ENCODE results near the gene BIK.

The BIK gene

DNA sequence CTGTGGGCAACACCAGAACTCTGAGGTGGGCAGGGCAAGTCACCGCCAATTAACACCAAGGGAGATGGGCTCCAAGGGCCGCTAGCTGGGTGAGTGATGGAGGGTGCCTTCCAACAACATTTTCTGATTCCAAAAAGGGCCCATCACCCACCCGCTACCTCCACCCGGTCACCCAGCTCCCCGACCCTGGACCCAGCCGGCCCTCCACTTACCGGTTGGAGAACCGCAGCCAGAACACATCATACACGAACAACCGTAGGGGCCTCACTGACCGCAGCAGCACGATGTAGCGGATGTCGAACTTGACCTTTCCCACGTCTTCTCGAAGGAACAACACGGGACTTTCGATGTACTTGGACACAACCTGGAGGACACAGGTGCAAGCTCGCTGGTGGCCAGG is 61.6 kb downstream of the BIK start:
- DNase-seq (ENCODE audit: low read depth) = no peak
- H3K4me3 ChIP-seq (ENCODE audit: low read length) = no peak overlapping the region
- TF ChIP-seq, protein P1, sequence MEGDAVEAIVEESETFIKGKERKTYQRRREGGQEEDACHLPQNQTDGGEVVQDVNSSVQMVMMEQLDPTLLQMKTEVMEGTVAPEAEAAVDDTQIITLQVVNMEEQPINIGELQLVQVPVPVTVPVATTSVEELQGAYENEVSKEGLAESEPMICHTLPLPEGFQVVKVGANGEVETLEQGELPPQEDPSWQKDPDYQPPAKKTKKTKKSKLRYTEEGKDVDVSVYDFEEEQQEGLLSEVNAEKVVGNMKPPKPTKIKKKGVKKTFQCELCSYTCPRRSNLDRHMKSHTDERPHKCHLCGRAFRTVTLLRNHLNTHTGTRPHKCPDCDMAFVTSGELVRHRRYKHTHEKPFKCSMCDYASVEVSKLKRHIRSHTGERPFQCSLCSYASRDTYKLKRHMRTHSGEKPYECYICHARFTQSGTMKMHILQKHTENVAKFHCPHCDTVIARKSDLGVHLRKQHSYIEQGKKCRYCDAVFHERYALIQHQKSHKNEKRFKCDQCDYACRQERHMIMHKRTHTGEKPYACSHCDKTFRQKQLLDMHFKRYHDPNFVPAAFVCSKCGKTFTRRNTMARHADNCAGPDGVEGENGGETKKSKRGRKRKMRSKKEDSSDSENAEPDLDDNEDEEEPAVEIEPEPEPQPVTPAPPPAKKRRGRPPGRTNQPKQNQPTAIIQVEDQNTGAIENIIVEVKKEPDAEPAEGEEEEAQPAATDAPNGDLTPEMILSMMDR (IDR thresholded peaks at IDR 0.05; ENCODE audit: insufficient read depth, low read depth, low read length, missing control alignments) = no peak

DNA sequence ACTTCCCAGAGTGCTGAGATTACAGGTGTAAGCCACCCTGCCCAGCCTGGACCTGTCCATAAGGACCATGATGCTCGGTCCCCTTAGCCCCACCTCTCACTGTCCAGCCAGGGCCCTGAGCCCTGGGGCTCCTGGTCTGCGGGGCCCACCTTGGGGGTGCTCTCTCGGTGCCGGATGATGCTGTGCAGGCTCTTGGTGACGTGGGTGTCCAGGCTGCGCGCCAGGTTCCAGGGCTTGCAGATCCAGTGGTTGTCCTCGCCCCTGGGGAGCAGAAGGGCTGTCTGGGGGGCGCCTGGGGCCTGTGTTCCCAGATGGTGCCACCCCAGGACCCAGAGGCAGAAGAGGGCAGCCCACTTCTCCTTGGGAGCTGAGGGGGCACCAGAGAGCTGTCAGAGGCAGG is 63.0 kb downstream of the BIK start:
- no peak overlapping the region for H3K4me3 ChIP-seq (ENCODE audit: low read length)
- TF ChIP-seq, protein P1 (IDR thresholded peaks at IDR 0.05; ENCODE audit: insufficient read depth, low read depth, low read length, missing control alignments) = no peak
- DNase-seq (ENCODE audit: low read depth) = no peak

DNA sequence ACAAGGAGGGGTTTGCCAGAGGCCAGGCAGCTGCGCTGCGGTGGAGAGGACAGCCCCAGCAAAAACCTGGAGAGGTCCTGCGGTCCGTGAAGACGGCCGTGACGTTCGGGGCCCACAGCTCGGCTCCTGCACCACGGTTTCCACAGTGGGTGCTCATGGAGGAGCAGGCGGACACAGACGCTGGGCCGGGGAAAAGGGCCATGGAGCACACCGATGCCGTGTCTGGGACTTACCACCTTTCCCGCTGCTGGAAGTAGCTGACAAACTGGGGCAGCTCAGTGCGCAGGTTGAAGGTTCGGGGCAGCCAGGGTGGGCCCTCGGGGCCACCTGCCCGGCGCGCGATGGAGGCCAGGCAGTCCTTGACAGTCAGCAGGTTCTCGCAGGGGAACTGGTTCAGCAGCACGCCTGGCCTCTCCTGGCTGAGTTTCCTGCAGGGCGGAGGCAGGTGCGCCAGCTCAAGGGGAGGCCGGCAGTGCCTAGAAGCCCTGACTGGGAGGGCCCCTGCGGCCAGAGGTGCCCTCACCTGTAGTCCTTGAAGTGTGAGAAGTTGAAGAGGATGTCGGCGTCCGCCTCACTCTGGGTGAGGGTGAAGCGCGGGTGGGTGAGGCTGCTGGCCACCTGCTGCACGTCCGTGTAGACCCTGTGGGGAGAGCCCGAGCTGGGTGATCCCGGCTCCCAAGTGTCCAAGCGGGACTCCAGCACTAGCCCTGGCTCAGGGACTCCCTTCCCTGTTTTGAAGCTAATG is 63.6 kb downstream of the BIK start:
- TF ChIP-seq, protein P1 (IDR thresholded peaks at IDR 0.05; ENCODE audit: insufficient read depth, low read depth, low read length, missing control alignments) = no peak
- H3K4me3 ChIP-seq (ENCODE audit: low read length) = no peak overlapping the region

DNA sequence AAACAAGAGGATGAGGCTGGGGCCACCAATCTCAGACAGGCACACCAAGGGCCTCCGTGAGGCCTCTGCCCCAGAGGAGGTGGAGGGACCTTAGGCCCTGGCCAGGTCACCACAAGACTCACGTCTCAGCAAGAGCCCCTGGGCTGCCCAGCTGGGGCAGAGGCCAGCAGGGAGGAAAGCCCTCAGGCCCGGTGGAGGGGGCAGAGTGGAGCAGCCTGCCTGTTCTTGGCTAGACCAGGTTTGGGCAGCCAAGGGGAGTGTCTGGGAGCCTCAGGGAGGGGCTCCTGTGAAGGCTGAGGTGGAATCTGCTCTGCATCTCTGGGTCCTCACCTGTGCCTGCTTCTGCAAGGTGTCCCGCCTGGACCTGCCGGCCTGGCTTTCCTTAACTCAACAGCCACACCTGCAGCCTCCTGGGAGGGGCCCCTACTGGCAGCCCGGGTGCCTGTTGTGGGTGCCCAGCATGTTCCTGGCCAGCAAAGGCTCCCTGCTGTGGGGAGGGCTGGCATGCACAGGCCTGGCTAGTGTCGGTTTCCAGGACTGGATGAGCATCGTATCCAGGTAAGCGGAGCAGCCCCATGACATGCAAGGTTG is 64.5 kb downstream of the BIK start:
- TF ChIP-seq, protein P1 (IDR thresholded peaks at IDR 0.05; ENCODE audit: insufficient read depth, low read depth, low read length, missing control alignments) = peak; percentile 44
- H3K4me3 ChIP-seq (ENCODE audit: low read length) = no peak overlapping the region
- DNase-seq (ENCODE audit: low read depth) = peak; percentile 67

More for the DNA sequence above, 63.6 kb downstream of the BIK start:
- DNase-seq (ENCODE audit: low read depth) = no peak

DNA sequence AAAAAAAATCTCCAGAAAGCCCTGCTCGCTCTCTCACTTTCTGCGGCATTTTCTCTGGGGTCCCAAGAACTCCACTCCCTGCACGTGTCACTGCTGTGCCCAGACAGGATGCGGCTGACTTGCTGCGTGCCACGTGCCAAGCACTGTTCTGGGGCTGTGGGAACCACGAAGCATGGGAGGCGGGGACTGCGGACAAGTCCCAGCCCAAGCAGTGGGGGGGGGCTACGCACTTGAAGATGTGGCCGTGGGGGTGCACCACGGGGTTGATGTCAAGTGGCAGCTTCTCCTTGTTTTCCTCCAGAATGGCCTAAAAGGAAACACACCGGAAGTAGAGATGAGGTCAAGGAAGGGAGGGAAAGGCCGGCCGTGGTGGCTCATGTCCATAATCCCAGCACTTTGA is 65.5 kb downstream of the BIK start:
- DNase-seq (ENCODE audit: low read depth) = no peak
- TF ChIP-seq, protein P1 (IDR thresholded peaks at IDR 0.05; ENCODE audit: insufficient read depth, low read depth, low read length, missing control alignments) = no peak
- no peak overlapping the region for H3K4me3 ChIP-seq (ENCODE audit: low read length)

DNA sequence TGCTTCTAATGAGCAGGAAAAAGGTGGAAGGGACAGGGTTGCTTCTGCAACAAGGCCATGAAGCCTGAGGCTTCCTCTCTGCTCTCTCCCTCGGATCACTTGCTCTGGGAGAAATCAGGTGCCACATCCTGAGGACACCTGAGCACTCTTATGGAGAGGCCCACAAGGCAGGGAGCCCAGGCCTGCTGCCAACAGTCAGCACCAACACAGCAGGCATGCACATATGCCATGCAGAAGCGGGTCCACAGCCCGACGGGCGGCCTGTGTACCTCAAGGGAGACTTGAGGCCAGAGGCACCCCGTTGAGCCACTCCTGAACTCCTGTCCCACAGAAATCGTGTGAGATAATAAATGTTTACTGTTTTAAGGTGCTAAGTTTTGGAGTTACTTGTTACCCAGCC is 66.9 kb downstream of the BIK start:
- H3K4me3 ChIP-seq (ENCODE audit: low read length) = no peak overlapping the region
- TF ChIP-seq, protein P1 (IDR thresholded peaks at IDR 0.05; ENCODE audit: insufficient read depth, low read depth, low read length, missing control alignments) = no peak
- no peak for DNase-seq (ENCODE audit: low read depth)

Measured in epithelial cell of esophagus (primary cell).